ENCODE results near the gene VAMP8.
"Not testable (repeated sequence)": the region's sequence is repeated elsewhere in the genome, so short reads cannot be mapped to it uniquely, and the experiment has no call there.

Gene VAMP8

DNA sequence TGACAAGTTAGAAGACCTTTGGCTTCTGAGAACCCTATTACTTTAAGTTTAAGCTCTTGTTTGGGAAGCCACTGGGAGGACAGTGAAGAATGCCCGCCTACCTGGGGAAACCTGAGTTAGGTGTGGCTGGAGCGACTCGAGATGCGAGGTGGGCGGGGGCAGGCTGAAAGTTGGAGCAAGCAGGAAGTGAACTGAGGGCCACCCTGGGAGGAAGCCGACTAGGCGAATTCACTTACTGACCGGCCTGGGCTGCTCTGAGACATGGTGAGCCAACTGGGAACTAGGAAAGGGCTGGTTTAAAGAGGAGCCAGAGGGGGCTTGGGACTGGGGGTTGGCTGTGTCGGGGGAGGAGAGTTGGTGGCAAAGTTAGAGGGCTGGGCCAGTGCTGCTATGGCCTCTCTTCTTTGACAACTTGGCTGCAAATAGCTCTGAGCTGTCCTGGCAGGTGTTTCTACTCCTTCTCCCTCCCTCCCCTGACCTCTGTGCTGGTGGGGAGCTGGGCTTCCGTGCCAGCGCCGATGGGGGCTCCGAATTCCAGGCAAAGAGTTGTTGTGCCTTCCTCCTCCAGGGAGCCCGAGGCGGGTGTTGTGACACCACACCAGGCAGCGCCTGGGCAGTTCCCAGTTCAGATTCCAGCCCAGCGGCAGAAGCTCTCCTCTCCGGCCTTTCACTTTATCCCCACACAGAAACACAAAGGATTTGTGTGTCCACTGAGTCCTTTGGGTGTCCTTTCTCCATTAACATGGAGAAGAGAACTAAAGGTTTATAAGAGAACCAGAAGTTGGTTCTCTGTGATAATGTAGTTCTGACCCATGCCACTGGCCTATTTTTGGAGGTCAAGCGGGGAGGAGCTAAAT, at the start of gene VAMP8:
Gene VAMP8, plus strand, starts transcription at position 201 of the 857 bp plus-strand sequence. Its CDS starts 61 bp downstream, at position 262.
- peak; percentile 49 for DNase-seq (ENCODE audit: low read depth)

DNA sequence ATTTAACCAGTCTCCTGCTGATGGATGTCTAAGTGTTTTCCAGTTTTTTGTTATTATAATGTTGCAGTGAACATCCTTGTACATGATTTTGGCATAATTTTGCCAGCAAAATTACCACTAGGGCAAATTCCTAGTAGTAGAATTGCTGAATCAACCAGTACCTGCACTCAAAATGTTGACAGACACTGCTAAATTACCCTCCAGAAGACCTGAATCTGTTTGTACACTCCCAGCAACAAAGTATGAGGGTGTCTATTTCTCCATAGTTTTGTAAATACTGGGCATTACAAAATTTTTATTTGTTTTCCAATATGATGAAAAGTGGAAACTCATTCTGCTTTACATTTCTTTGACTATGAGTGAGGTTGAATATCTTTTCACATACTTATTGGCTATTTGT, 49.6 kb upstream of the VAMP8 start:
- no peak for DNase-seq (ENCODE audit: low read depth)

DNA sequence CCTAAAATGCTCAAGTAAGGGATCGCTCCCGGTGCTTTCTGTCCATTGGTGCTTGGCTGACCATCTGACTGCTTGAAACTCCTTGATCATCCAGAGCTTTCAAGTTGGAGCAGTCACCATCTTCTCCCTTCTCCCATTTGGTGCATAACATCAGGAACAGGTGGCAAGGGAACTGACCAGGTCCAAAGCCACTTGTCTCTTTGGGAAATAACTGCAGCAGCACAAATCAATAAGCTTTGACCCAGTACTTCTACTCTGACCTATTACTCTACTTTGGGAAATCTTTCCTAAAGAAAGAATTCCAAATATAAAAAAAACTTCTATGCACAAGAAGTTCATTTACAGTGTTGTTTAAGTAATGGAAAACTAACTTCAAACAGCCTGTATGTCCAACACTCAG, 49.0 kb upstream of the VAMP8 start:
- no peak for DNase-seq (ENCODE audit: low read depth)

DNA sequence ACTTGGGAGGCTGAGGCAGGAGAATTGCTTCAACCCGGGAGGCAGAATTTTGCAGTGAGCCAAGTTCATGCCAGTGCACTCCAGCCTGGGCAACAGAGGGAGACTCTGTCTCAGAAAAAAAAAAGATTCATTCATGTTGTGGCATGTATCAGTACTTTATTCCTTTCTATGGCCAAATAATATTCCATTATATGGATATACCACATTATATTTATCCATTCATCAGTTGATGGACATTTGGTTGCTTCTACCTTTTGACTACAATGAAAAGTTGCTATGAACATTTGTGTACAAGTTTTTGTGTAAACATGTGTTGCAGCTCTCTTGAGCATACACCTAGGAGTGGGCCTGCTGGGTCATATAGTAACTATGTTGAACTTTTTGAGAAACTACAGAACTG, 47.6 kb upstream of the VAMP8 start:
- DNase-seq (ENCODE audit: low read depth): no peak

DNA sequence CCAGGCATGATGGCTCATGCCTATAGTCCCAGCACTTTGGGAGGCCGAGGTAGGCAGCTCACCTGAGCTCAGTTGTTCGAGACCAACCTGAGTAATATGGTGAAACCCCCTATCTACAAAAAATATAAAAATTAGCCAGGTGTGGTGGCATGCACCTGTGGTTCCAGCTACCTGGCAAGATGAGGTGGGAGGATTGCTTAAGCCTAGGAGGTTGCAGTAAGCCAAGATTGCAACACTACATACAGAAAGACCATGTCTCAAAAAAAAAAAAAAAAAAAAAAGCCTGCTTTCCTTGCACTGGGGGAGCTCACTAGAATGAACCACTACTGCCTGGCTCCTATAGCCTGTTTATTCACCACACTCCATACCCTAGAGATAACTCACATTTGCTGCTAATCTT, 45.8 kb upstream of the VAMP8 start:
- no peak for DNase-seq (ENCODE audit: low read depth)

DNA sequence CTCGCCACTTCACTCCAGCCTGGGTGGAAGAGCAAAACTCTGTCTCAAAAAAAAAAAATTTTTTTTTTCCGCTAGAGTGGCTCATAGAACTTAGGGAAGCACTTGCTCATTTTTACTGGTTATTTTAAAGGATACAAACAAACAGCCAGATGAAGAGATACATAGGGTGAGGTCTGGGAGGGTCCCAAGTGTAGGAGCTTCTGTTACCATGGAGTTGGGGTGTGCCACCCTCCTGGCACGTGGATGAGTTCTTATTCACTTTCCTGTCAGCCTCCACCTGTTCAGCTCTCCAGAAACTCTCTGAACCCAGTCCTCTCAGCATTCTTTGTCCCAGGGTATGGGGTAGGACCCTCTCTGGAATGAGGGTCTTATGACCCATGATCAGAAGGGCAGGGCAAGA, 43.3 kb upstream of the VAMP8 start:
- no peak for DNase-seq (ENCODE audit: low read depth)

DNA sequence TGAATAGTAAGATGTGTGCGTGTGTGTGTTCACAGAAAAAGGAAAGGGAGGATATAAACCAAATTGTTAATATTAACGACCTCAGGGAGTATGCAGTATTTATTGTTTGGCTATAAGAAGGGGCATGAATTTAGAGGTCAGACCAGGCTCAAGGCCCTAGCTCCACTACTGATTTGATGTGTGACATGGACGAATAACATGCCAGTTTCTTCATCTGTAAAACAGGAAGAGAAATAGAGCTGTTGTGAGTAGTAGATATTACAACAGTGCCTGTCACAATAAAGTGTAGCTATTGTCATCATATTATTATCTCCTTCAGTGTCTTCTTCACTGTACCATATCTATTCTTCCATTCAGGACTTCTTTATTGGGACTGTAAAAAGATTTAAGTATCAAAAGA, 42.5 kb upstream of the VAMP8 start:
- DNase-seq (ENCODE audit: low read depth): no peak

DNA sequence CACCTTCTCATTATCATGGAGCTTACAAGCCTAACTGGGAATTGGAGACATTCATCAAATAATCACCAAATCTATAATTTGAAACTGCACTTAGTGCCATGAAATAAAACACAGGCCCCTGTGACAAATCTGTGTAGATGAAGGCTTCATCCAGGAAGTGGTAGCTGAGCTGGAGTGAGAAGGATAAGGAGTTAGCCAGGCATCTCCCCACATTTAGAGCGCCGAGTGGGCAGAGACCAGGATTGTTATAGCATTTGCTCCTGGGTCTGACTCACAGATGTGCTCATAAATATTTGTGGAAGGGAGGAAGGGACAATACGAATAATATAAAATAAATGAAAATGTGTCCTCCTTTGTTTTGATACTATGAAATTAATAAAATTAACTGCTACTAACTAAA, 40.9 kb upstream of the VAMP8 start:
- no peak for DNase-seq (ENCODE audit: low read depth)

DNA sequence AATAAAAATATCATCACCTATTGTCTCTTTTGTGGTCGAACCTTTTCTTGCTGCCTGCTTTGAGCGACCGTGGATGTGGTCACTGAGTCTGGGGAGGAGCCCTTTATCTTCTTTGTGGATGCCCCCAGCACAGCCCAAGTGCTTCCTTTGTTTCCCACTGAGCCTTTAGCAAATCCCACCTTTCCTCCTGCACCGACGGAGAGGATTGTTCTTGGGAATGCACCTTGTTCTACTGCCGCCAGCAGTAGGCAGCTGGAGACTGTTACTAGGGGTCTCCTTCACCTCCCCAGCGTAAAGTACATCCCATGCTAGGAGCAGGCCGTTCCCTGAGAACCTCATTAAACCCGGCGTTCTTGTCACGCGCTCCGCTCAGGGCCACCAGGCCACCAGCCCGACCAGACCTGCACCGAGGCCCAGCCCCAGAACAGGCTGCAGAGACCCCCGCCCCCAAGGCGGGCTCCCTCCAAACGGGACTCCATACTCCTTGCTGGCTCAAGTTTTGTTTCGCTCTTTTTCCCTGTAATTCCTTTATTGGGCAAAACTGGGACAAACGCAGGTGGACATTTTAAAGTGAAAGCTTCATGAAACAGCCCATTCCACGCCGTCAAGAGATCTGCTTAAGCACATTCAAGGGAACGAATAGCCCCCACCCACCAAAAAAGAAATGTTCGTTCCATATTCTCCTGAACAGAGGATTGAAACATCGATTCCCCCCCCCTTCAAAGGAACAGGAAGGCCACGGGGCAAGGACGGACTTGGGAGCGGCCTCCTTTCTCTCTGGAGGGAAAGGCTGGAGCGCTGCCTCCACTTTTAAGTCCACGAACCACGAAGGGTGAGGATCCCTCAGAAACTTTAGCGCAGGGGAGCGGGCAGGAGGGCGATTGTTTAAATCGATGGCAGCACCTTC, 39.5 kb upstream of the VAMP8 start:
- no peak for DNase-seq (ENCODE audit: low read depth)

DNA sequence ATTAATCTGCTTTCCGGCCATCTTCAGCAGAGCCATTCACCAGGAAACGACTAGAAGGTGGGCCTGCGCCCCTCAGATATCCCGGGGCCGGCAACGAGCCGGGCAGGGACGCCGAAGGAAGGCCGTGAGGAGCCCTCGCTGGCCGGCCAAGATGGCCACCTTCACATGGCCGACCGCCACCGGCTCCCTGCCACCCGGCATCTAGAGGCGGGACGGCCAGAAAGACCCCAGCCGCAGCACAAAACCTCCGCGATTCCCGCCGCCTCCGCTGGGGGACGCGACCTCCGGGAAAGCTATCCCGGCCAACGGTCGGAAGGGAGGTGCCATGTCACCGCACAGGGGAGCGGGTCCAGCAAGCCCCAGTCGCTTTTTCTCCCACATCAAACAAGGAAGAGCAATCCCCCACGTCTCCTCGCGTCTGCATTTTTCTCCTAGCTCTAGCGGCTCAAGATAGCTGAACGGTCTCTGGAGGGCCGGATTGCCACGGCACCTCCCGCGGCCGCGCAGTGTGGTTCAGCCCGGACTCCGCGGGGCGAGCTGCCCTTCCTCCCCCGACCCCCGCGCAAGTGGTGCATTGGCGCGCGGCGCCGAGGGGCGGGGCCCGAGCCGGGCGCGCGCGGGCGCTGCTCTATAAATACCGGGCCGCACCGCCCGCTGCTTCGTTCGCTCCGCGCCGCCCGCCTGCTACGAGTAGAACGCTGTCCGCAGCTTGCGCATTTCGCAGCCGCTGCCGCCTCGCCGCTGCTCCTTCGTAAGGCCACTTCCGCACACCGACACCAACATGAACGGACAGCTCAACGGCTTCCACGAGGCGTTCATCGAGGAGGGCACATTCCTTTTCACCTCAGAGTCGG, 38.7 kb upstream of the VAMP8 start, which contains the start of gene MAT2A:
Gene MAT2A, plus strand, starts transcription at position 662 of the 854 bp plus-strand sequence. Its CDS starts 120 bp downstream, at position 782.
- peak; percentile 79 for DNase-seq (ENCODE audit: low read depth)

DNA sequence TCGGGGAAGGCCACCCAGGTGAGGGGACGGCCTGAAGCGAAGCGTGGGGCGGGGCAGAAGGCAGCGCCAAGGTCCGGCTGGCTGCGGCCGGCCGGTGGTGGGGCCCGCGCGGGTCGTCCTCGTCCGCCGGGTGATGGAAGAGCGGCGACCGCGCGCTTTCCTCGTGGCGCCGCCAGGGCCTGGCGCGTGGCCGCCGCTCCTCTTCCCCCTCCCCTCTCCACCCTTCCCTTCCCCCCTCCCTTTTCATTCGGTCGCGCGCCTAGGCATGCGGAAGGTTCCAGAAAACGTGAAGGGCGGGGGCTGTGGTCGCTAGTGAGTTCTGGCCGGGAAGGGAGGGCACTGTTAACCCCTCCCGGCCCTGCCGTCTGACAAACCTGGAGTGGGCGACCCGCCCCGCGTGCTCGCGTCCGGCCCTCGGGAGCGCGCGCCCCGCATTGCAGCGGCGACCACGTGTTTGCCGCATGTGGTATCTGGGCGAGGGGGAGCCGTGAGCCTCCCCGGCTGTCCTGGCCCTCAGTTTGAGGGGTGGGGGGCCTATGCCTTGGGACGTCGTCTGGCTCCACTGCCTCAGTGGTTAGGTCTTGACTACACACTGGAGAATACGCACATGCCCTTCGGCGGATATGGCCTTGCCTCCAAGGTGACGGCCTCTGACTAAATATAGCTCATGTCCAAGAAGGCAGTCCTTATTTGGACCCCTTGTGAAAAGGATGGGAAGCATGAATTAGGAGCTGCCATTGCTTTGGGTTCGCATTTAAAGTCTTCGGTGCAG, 37.8 kb upstream of the VAMP8 start:
- peak; percentile 53 for DNase-seq (ENCODE audit: low read depth)

DNA sequence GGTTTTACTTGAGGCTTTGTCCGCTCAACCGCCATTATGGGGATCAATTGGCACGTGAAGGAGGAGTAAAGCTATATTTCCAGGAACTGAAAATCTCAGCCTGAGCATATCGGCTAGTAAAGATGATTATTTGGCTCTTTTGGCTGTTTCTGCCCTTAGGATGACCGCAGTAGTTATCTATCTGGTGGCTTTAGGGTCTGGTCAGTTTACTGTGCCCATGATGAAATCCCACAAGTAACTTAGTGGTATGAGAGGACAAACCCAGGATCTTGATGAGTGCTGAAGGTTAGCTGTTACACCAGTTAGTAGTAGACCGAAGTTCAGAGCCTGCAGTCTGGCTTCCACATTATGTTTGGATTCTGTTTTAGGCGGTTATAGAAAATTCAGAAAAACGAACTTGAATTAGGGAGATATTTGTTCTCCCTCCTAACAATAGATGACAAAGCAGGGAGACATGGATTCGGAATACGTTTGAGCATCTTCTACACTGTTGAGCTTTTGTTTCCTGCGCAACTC, 37.2 kb upstream of the VAMP8 start:
- DNase-seq (ENCODE audit: low read depth): no peak

DNA sequence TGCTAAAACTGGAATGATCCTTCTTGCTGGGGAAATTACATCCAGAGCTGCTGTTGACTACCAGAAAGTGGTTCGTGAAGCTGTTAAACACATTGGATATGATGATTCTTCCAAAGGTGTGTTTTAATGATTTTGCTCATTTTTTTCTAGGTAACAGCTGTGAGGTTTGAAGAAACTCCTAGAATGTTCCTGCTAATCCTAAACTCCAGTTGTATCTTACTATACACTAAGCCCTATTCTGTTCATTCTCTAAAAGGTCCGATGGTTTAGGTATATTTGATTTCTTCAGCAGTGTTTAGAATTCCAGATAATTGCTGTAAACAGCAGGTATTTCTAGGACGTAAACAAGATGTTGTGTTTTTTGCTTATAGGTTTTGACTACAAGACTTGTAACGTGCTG, 36.1 kb upstream of the VAMP8 start:
- no peak for DNase-seq (ENCODE audit: low read depth)

DNA sequence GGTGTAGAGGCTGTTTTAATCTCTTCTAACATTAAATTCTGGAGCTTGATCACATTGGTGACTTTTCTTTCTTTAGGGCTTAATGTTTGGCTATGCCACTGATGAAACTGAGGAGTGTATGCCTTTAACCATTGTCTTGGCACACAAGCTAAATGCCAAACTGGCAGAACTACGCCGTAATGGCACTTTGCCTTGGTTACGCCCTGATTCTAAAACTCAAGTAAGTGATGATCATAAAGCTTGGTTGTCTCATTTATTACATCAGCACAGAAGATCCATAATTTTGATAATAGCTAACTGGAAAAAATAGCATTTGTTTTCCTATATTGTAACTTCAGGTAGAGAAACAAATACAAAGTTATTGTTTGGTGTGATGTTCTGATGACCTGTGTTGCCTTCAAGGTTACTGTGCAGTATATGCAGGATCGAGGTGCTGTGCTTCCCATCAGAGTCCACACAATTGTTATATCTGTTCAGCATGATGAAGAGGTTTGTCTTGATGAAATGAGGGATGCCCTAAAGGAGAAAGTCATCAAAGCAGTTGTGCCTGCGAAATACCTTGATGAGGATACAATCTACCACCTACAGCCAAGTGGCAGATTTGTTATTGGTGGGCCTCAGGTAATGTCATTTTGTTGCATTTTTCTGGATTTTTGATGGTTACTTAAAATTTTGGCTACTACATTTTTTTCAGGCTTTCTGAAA, 35.5 kb upstream of the VAMP8 start:
- no peak for DNase-seq (ENCODE audit: low read depth)

DNA sequence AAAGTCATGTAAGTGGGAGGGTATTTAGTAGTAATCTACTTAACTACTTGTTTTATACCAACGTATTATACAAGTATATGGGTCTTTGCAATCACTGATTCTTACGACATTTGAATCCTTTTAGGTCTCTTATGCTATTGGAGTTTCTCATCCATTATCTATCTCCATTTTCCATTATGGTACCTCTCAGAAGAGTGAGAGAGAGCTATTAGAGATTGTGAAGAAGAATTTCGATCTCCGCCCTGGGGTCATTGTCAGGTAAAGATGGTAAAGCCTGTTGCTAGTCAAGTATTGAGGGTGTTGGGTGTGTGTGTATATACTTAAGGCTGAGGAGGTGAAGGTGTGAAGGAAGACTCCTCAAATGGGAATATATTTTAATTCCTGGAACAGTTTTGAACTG, 34.6 kb upstream of the VAMP8 start:
- DNase-seq (ENCODE audit: low read depth): no peak

DNA sequence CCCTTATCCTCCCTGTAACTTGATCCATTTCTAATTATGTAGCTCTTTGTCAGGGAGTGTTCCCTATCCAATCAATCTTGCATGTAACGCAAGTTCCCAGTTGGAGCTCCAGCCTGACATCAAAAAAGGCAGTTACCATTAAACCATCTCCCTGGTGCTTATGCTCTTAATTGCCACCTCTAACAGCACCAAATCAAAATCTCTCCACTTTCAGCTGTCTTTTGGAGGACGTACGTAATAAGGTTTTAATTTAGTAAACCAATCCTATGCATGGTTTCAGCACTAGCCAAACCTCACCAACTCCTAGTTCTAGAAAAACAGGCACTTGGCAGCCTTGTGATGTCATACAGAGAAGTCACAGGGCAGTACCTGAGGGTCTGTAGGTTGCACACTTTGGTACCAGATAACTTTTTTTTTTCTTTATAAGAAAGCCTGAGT, 33.1 kb upstream of the VAMP8 start:
- DNase-seq (ENCODE audit: low read depth): not testable (repeated sequence)

DNA sequence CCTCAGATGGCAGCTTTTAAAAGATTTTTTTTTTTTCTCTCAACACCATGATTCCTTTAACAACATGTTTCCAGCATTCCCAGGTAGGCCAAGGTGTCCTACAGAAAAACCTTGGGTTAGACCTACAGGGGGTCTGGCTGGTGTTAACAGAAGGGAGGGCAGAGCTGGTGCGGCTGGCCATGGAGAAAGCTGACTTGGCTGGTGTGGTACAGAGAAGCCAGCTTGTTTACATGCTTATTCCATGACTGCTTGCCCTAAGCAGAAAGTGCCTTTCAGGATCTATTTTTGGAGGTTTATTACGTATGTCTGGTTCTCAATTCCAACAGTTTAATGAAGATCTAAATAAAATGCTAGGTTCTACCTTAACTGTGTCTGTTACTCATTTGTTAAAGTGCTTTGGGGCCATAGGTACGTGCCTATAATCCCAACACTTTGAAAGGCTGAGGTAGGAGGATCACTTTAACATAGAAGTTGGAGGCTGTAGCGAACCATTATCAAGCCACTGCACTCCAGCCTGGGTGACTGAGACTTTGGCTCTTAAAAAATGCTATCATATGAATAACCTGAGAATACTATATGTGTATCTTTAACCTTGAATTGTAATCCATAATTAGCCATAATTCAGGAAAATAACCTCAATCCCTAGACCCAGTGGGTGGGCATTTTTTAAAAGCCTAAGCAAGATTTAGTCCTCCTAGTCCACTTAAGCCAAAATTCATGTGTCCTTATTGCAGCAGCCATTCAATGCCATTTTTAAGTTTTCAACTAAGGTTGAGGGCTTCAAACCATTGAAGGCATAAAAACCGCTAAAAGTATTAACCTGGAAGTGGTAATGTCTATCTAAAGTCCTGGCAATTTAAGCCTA, 32.2 kb upstream of the VAMP8 start:
- DNase-seq (ENCODE audit: low read depth): not testable (repeated sequence)

DNA sequence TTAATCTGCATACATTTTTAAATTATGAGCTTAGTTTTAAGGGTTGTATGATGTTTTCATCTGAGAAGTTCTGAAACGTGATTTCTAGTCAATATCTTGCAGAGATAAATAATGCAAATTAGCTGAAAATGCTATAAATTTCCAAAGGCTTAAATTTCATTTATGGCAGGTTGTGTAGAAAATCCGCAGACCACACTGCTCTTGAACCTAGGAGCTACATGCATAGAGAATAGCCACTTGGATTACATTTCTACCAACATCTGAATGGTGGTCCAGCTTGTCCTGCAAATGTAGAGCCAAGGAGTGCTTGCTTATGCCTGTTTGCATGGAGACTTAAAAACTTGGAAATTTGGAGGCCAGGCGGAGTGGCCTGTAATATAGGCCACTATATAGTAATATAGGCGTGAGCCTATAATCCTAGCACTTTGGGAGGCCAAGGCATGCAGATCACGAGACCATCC, 31.6 kb upstream of the VAMP8 start:
- no peak for DNase-seq (ENCODE audit: low read depth)

Data from stimulated activated CD8-positive, alpha-beta memory T cell treated with anti-CD3 and anti-CD28 coated beads, Interleukin-12 subunit alpha, Interleukin-12 subunit beta, amount 100 ng/mL, for 1 hour (primary cell).